Activated T-cell treated with anti-CD3 and anti-CD28 coated beads, Interleukin-2, amount 50 U/mL, for 48 hours (primary cell): Measurements from ENCODE around the gene GOLIM4.

Experiments used
- DNase-seq, 2 experiments: peaks; one replicate each; pipeline ENCODE4 v3.0.0-alpha.2; 2020

The GOLIM4 gene

DNA sequence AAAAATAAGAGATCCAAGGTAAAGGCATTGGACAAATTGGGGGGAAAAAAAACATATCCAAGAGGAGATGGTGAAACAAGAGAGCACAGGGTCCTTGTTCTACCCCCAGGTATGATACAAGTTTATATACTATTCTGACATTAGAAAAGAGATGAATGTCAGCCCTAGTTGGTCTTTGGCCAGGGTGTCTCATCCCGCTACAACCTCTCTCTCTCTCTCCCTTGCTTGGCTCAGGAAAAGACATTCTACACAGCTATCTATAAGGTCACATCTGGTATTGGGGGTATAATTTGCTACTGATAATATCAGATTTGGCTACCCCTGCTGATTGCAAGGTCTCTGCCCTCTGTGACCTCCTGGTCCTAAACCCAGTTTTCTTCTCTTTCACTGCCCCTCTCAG is 117.2 kb downstream of the GOLIM4 start:
- DNase-seq: no peak

DNA sequence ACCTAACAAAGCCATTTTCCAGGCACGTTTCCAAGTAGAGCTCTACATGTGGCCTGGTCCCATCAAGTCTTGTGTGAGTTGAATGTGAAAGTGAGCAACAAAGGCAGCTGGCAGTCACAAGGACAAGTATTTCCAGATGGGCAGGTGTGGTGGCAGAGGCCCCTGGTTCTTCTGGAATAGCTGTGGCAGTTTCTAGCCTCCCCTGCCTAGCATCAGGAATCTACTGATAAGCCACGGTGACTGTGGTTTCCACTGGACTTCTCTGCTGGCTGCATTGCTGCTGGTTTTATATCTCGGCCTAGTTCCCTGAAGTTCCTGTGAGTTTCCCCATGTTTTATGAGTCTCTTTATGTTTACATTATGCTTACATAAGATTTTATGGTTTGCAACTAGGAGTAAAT is 117.7 kb downstream of the GOLIM4 start:
- DNase-seq: no peak

DNA sequence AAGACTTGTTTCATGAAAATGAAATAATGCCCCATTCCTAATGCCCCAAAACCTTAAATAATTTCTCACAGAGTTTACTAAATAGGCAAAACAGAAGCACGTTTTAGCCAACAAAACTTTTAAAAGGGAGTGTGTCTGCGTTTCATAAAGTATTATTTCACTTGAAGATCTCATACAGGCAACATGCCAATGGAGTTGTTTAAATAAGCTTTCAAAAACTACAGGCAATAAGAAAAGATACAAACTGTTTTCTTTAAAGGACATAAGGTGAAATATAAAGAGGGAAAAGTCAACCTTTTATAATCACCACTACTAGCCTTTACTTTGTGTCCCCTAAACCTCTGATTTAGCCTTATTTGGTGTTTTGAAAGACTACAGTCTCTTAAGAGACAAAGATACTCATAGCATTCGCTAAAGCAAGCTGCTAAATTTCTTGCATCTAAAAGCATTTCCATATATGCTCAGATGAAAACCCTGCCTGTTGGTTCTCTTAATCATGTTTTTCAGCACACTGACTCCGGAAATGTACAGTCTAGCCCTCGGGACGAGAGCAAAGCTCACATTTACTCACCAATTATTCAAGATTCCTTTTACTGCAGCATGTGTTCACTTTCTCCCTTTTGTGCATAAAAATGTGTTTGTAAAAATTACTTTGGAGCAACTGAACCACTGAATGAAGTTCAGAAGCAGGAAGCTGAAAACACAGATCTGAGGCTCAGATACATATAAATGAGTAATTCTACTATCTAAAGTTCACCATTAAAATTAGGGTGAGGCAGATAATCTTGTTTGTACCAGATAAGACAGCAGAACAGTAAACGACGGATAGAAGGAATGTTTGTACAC is 119.0 kb downstream of the GOLIM4 start:
- DNase-seq: no peak

DNA sequence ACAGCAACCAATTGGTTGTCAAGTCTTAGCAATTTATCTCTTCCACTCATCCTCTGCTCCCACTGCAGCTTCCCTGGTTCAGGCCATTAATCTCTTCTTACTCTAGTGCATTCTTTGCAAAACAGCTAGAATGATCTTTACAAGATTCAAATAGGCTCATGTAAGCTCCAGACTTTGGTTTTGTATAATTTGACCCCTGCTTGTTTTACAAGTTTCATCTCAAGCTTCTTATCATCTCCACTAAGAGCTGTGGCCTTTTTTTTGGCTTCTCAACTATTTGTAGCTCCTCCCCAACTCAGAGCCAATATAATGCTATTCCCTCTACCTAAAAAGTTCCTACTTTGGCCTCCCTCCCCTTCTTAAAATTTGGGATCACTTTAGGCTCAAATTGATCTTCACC is 121.8 kb downstream of the GOLIM4 start:
- no peak for DNase-seq

DNA sequence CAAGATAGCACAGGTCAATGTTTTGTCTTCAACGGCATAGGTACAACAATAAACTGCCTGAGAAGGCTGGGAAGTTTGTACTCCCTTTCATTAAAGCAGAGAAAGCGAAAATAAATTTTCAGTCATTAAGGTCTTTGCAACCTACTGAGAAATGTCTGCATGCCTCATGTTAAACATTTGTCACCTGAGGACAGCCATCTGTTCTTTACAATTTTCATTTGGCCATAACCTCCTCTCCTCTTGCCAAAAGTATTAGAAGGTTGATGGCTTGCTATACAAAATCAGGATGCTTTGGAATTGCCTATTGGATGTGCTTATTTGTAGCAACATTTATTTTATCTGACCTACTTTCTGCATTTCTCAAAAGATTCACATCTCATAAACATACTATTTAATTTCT is 122.7 kb downstream of the GOLIM4 start:
- no peak for DNase-seq

DNA sequence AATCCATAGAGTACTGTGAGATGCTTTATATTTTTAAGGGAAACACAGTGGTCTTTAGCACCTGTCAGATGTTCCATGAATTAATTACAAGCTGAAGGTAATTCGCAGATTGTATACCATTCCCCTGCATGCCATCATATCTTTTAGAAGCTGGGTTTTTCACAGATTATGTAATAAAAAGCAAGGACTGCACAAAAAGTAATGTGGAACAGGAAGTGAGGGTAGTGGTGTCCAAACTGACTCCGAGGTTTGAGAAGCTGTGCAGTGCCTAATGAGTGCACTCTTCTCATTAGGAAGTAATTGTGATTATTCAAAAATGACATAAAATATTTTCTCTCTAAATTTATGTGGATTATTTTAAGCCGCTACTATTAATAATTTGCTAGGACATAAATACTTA is 123.2 kb downstream of the GOLIM4 start:
- DNase-seq: no peak

DNA sequence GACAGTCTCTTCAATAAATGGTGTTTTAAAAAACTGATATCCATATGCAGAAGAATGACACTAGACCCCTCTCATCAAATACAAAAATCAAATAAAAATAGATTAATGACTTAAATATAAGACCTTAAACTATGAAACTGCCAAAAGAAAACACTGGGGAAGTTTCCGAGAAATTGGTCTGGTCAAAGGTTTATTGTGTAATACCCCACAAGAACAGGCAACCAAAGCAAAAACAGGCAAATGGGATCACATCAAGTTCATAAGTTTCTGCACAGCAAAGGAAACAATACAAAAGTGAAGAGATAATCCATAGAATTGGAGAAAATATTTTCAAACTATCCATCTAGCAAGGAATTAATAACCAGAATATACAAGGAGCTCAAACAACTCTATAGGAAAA is 126.2 kb downstream of the GOLIM4 start:
- no peak for DNase-seq

DNA sequence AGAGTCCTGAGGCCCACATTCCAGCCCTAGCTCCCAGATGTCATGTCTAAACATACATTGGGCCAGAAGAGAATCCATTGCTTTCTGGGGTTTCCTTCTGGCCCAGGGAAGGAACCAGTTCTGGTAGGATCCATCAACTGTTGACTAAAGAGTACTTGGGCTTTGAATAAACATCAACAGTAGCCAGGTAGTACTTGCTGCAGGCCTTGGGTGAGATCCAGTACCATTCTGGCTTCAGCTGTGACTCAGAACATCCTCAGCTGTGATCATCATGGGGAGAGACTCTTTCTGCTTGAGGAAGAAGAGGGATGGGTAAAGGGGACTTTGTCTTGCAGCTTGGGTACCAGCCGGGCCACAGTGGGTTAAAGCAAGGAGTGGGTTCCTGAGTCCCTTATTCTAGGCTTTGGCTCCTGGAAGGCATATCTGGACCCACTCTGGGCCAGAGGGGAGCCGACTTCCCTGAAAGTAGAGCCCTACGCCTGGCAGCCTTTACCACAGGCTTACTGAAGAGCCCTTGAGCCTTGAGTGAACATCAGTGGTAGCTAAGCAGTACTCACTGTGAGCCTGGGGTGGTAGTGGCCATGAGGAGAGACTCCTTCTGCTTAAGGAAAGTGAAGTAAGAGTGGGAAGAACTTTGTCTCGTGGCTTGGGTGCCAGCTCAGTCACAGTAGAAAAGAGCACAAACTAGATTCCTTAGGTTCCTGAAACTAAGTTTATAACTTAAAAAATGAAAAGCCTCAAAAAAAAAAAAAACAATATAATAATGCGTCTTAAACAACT is 128.3 kb downstream of the GOLIM4 start:
- DNase-seq: no peak
